ENCODE results near the gene PITPNC1. TPM values are rescaled to one million over a fixed set of nuclear protein-coding genes. Genes with fewer than 3 reads are reported as not detected.
"Not testable (repeated sequence)": the region's sequence is repeated elsewhere in the genome, so short reads cannot be mapped to it uniquely, and the experiment has no call there.

PITPNC1 gene
- total RNA-seq, 4 donors from 2014 or later, result 8.0 to 20.4 (median 9.6) TPM

- Histone ChIP-seq H3K4me1 (no peaks in the 10 kb centered on the region), H3K27ac (no peak overlapping the region), H3K9me3 (no peaks in the 10 kb centered on the region), H3K27me3 (no peaks in the 10 kb centered on the region), H3K4me3 (no peak overlapping the region), H3K36me3 (no peaks in the 10 kb centered on the region)
- TF ChIP-seq CTCF (IDR thresholded peaks at IDR 0.05) (no peak), EP300 (IDR thresholded peaks at IDR 0.05) (peak in 1 of 2 donors; percentile 35)
- no peak for DNase-seq (ENCODE audit: low spot score in 2 of 2)
- 82% methylated on average over 16 of the region's 16 CpGs for WGBS, 2 donors
Measured at GRCh38 chr17:67401598-67402504, 24.8 kb downstream of the PITPNC1 start.

- DNase-seq (ENCODE audit: low spot score in 2 of 2), result no peak
- TF ChIP-seq EP300 (IDR thresholded peaks at IDR 0.05) (no peak), CTCF (IDR thresholded peaks at IDR 0.05) (no peak), POLR2A (IDR thresholded peaks at IDR 0.05) (no peak)
- H3K36me3 ChIP-seq, result no peaks in the 10 kb centered on the region
- H3K4me1 ChIP-seq, result no peaks in the 10 kb centered on the region
- WGBS, 2 donors, result 81 to 85% methylated on average over 2 of the region's 2 CpGs
- no peak overlapping the region for H3K27ac ChIP-seq
- no peaks in the 10 kb centered on the region for H3K27me3 ChIP-seq
- H3K4me3 ChIP-seq, result no peak overlapping the region
- H3K9me3 ChIP-seq, result no peaks in the 10 kb centered on the region
Measured at GRCh38 chr17:67403065-67403464, 26.0 kb downstream of the PITPNC1 start.

- no peak for DNase-seq (ENCODE audit: low spot score in 2 of 2)
- no peak for TF ChIP-seq POLR2A (IDR thresholded peaks at IDR 0.05)
- TF ChIP-seq EP300 (IDR thresholded peaks at IDR 0.05), result no peak
- no peak for TF ChIP-seq CTCF (IDR thresholded peaks at IDR 0.05)
- H3K27me3 ChIP-seq, result no peaks in the 10 kb centered on the region
- H3K4me1 ChIP-seq, result no peaks in the 10 kb centered on the region
- no peaks in the 10 kb centered on the region for H3K36me3 ChIP-seq
- 88 to 89% methylated on average over 6 of the region's 6 CpGs for WGBS, 2 donors
- H3K27ac ChIP-seq, result no peak overlapping the region
- H3K4me3 ChIP-seq, result no peak overlapping the region
- no peaks in the 10 kb centered on the region for H3K9me3 ChIP-seq
Measured at GRCh38 chr17:67403483-67403882, 26.4 kb downstream of the PITPNC1 start.

- 54 to 88% methylated on average over 3 of the region's 3 CpGs for WGBS, 2 donors
- H3K4me3 ChIP-seq; H3K27me3 ChIP-seq; H3K27ac ChIP-seq; H3K4me1 ChIP-seq; H3K9me3 ChIP-seq; H3K36me3 ChIP-seq; DNase-seq (ENCODE audit: low spot score in 2 of 2): not testable (repeated sequence)
Measured at GRCh38 chr17:67408455-67408830, 31.4 kb downstream of the PITPNC1 start.

GRCh38 chr17:67411397-67411796 lies 34.3 kb downstream of the PITPNC1 start:
- 91% methylated on average over 4 of the region's 4 CpGs for WGBS, 2 donors
- DNase-seq (ENCODE audit: low spot score in 2 of 2), result no peak

More at GRCh38 chr17:67411397-67411796, 34.3 kb downstream of the PITPNC1 start:
- no peaks in the 10 kb centered on the region for H3K27me3 ChIP-seq
- H3K9me3 ChIP-seq, result peaks cover 0 to 4% (median 0%) of the 10 kb centered on the region in 4 donors
- peaks cover 0 to 4% (median 0%) of the 10 kb centered on the region in 4 donors for H3K4me1 ChIP-seq
- H3K27ac ChIP-seq, result no peak overlapping the region
- TF ChIP-seq POLR2A (IDR thresholded peaks at IDR 0.05) (no peak), CTCF (IDR thresholded peaks at IDR 0.05) (no peak), EP300 (IDR thresholded peaks at IDR 0.05) (no peak)
- H3K4me3 ChIP-seq, result no peak overlapping the region
- no peaks in the 10 kb centered on the region for H3K36me3 ChIP-seq

All from tibial nerve (tissue), 4 donors.